Panc1 (cell line): ENCODE measurements around the gene SLC5A9.

ENCODE experiments used
- CTCF ChIP-seq: fragments of 450-650 bp; IDR thresholded peaks from 2 replicates; pipeline ENCODE4 v1.5.1; 2017; ENCODE audit warnings: mild to moderate bottlenecking
- TCF7L2 ChIP-seq: IDR thresholded peaks from 2 replicates; pipeline ENCODE4 v1.6.1; 2011; ENCODE audit warnings: mild to moderate bottlenecking, low read depth, low read length, inconsistent platforms
- TF ChIP-seq, protein P1 (sequence below), 2 experiments: IDR thresholded peaks; 2 replicates each; pipeline ENCODE4 v1.6.1; 2011 to 2012; ENCODE audit warnings: low read depth in 2 of 2, control low read depth in 1 of 2, low read length in 1 of 2, mild to moderate bottlenecking in 1 of 2, moderate library complexity in 1 of 2; ENCODE audit not compliant: insufficient read depth in 1 of 2

GRCh38 chr1:48196237-48196636 is 26.3 kb upstream of the SLC5A9 start:
- TF ChIP-seq CTCF (no peak), TCF7L2 (no peak)
- TF ChIP-seq, protein P1, sequence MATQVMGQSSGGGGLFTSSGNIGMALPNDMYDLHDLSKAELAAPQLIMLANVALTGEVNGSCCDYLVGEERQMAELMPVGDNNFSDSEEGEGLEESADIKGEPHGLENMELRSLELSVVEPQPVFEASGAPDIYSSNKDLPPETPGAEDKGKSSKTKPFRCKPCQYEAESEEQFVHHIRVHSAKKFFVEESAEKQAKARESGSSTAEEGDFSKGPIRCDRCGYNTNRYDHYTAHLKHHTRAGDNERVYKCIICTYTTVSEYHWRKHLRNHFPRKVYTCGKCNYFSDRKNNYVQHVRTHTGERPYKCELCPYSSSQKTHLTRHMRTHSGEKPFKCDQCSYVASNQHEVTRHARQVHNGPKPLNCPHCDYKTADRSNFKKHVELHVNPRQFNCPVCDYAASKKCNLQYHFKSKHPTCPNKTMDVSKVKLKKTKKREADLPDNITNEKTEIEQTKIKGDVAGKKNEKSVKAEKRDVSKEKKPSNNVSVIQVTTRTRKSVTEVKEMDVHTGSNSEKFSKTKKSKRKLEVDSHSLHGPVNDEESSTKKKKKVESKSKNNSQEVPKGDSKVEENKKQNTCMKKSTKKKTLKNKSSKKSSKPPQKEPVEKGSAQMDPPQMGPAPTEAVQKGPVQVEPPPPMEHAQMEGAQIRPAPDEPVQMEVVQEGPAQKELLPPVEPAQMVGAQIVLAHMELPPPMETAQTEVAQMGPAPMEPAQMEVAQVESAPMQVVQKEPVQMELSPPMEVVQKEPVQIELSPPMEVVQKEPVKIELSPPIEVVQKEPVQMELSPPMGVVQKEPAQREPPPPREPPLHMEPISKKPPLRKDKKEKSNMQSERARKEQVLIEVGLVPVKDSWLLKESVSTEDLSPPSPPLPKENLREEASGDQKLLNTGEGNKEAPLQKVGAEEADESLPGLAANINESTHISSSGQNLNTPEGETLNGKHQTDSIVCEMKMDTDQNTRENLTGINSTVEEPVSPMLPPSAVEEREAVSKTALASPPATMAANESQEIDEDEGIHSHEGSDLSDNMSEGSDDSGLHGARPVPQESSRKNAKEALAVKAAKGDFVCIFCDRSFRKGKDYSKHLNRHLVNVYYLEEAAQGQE (IDR thresholded peaks at IDR 0.05; ENCODE audit: insufficient read depth in 1 of 2, low read depth in 2 of 2, low read length in 1 of 2): no peak
